GM19099 (cell line): ENCODE measurements around the gene ADORA2B.

ENCODE experiments used
- POLR2A ChIP-seq: IDR thresholded peaks from 3 replicates; pipeline ENCODE4 v1.6.1; 2011; ENCODE audit warnings: low read depth; ENCODE audit not compliant: insufficient read length; ENCODE audit errors: extremely low read depth

Gene ADORA2B

DNA sequence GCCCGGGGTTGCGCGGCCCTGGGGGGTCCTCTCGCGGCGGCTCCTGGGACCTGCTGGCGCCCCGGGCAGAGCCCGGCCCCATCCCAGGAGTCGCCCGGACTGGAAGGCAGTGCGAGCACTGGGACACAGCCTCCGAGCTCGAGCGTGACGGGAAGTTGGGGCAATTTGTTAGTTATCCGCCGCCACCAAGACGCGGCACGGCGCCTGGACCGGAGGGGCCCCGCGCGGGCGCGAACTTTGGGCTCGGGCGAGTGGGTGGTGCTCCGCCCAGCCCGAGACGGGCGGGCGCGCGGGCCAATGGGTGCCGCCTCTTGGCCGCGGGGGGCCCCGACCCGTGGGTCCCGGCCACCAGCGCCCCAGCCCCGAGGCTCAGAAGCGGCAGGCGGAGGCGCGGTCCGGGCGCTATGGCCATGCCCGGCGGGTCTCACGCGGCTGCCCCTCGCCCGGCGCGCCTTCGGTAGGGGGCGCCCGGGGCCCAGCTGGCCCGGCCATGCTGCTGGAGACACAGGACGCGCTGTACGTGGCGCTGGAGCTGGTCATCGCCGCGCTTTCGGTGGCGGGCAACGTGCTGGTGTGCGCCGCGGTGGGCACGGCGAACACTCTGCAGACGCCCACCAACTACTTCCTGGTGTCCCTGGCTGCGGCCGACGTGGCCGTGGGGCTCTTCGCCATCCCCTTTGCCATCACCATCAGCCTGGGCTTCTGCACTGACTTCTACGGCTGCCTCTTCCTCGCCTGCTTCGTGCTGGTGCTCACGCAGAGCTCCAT is at the start of gene ADORA2B:
Gene ADORA2B (plus strand): TSS at position 372 of the 768 bp plus-strand sequence. CDS start 119 bp downstream, at position 491.
- no peak for TF ChIP-seq POLR2A

DNA sequence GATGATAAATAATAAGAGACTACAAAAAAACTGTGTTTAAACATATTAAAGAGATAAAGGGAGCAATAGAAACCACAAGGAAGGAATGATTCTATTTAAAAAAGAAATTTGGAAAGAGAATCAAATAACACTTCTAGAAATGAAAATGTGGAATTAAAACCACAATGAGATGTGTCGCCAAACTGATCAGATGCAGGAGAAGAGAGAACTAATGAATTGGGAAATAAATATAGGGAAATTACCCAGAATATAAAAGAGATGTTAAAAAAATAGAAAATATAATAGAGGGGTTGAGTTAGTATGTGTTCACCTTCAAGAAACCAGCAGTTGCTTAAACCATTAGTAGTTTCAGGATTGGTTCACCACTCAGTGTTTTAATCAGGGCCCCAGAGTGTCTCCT is 48.7 kb upstream of the ADORA2B start:
- no peak for TF ChIP-seq POLR2A

DNA sequence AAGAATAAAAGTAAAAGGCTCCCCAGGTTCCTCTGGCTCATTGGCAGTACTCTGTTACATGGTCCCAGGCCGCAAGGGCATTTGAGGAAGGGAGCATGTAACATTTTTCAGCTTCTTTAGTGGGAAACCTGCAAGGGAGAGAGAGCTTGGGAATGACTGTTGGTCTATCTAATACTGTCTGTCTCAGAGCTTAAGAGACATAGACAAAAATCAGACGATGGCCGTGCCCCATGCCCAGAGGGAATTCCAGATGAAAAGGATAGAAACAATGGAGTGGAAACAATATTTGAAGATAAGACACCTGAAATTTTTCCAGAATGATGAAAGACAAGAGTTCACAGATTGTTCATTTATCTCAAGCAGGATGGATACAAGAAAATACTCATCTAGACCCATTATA is 48.1 kb upstream of the ADORA2B start:
- TF ChIP-seq POLR2A = no peak

DNA sequence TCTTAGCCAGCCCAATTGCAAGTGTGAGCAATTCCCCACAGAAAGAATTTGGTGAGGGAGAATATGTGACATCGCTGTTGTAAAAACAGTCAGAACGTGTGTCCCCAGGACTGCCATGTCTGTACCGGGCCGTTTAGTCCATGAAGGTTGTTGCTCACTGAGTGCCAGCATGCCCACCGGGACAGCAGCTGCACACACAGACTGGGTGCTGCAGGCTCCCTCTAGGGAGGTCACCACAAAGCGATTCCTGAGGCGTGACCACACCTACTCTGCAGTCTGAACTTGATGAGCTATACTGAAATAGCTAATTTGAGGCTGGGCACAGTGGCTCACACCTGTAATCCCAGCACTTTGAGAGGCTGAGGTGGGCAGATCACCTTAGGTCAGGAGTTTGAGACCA is 44.1 kb upstream of the ADORA2B start:
- TF ChIP-seq POLR2A = no peak

DNA sequence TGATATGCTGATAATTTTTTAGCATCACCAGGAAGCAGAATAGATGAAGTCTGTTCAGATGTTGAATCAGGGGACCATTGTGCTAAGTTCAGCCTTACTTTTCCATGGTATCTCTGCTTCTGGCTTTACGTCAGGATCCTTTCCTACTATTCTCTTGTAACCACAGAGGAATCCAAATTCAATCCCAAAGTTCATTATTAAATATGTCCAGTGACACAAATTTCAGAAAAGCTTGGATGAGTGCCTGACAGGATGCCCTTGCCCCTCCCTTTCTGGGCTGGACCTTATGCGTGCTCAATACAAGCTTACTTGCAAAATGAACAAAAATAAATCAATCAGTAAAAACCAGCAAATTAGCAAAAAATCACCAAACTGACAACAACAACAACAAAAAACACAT is 37.6 kb upstream of the ADORA2B start:
- TF ChIP-seq POLR2A = no peak

DNA sequence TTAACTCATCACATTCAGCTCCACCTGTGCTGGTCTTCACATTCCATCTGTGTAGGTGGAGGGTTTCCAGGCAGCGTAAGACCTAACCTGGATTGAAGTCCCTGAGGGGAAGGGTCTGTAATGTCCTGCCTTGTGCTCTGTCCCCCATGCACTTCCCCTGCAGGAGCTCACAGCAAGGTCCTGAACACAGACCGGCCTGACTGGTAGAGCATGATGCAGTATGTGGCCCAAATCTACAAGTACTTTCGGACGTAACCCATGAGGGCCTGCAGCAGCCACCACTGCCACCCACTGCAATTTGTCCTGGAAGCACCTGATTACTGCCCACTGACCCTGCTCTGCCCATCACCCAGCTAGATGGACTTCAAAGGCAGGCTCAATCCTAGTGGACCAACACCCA is 36.6 kb upstream of the ADORA2B start:
- TF ChIP-seq POLR2A = no peak

DNA sequence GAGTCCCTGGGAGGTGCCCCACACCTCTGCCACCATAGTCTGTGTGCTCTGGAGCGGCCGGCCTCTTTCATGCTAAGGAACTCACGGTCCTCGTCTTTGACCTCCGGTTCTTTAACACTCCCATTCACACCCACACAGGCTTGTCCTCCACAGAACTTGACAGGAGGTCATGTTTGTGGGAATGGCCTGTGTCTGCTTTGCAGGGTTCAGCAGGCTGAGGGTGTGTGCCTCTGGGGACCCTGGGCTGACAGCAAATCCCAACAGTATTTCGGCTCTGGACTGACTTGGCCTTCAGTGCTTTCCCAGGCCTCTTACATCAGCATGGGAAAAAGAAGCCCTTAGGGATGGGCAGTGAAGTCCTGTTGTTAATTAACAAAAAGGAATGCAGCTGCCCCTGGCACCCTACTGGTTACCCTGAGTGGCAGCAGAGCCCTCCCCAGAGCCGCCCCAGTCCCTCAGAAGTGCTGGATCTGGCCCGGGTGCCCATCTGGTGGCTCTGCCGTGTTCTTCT is 35.4 kb upstream of the ADORA2B start:
- no peak for TF ChIP-seq POLR2A

DNA sequence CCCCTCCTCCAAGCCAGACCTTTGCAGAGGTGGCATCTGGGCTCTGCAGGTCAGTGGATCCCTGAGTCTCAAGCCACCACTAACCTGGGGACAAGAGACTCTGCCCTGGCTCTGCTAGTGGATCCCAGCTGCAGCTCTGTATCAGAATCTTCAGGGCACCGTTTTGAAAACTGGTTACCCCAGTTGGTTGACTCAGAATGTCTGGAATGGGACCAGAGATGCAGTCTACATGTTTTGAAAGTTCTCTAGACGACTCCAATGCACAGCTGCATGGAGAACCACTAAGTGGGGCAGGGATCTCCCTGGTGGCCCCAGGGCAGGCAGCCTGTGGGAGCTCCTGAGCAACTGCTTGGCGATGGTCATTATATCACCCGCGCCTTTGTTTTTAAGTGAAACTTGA is 34.1 kb upstream of the ADORA2B start:
- TF ChIP-seq POLR2A = no peak

DNA sequence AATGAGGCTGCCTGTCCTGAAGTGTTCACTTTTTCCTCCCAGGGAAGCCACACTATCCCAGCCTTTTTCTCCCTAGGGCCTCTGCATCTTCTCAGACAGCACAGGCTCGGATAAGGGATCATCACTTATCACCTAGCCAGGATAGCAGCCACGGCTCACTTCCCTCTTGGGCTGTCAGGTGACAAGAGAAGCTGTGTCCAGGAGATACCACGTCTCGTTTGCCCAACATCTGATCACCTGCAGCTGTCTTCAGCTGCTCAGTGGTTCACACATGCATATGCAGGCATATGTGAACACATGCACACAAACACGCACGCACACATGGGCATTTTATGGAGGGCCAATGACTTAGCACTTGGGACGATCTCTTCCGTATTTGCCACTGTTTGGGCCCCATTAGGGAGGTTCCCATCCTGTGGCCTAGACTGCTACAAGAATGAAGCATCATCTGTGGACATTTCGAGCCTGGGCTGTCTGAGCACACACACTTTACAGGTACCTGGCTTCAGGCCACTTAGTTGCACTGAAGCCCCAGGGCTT is 32.4 kb upstream of the ADORA2B start:
- TF ChIP-seq POLR2A = no peak

DNA sequence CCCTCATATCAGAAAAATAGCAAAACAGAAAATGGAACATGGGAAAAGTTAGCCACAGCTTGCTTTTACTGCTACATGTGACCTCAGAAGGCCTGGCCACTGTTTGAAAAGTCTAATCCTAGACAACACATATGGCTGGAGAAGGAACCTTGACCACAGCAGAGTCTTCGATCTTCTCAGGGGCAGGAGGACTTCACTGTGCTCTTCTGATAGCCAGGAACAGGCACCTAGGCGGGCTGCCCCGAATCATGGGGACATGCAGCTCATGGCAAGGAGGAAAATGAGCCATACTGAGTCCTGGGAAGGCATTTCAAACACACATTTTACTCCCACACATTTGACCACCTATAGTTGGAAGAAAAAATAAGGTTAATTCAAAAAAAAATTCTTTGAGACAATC is 31.1 kb upstream of the ADORA2B start:
- TF ChIP-seq POLR2A = no peak

DNA sequence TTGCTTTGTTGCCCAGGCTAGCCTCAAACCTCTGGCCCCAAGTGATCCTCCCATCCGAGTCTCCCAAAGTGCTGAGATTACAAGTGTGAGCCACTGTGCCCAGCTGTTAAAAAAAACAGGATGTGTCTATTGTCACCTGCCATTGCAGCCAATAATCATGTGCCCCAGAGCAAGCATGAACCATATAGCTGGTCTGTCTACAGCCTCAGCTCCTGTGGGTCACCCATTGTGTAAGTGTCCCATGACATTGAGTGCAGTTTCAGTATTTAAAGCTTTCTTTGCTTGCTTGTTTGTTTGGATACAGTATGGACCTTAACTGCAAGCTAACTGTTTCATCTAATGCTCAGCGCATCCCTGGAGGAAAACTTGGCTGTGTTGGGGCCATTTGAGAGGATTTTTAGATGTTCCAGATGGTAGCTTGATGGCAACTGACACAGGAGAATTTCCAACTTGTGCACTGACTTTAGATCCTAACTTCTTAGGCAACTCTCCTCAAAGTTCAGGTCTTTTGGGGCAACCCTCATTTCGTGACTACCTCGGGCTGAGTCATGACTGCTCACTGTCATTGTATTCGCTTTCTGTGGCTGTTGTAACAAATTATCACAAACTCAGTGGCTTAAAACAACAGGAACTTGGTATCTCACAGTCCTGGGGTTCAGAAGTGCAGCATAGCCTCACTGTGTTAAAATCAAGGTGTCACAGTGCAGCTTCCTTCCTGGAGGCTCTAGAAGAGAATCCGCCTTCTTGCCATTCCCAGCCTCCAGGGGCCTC is 30.3 kb upstream of the ADORA2B start:
- TF ChIP-seq POLR2A = no peak

DNA sequence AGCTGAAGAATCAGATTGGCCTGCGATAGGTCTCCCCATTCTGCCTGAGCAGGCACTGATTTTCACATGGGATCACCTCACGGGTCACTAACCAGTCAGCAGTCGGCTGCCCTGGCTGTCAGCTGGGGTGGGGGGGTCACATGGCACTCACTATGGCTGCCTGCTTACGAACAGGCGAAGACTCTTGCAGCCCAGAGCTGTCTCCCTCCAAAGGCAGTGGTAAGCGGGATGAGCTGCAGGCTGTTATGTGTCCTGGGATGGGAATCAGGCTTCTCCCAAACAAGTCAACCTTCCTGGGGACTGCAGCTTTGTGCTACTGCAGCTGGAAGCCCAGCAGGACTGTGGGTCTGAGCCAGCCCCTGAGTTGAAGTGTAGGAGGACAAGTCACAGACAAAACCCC is 29.0 kb upstream of the ADORA2B start:
- no peak for TF ChIP-seq POLR2A

DNA sequence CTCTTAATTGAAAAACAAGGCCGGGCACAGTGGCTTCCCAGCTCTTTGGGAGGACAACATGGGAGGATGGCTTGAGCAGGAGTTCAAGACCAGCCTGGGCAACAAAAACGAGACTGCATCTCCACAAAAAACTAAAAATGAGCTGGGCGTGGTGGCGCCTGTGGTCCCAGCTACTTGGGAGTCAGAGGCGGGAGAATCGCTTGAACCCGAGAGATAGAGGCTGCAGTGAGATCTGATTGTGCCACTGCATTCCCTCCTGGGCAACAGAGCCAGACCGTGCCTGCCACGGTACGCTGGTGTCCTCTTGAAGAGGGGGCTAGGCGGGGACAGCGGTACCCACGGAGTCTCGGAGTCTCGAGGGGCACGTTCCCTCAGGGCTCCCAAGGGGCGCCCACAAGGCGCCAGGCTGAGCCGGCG is 27.9 kb upstream of the ADORA2B start:
- no peak for TF ChIP-seq POLR2A

DNA sequence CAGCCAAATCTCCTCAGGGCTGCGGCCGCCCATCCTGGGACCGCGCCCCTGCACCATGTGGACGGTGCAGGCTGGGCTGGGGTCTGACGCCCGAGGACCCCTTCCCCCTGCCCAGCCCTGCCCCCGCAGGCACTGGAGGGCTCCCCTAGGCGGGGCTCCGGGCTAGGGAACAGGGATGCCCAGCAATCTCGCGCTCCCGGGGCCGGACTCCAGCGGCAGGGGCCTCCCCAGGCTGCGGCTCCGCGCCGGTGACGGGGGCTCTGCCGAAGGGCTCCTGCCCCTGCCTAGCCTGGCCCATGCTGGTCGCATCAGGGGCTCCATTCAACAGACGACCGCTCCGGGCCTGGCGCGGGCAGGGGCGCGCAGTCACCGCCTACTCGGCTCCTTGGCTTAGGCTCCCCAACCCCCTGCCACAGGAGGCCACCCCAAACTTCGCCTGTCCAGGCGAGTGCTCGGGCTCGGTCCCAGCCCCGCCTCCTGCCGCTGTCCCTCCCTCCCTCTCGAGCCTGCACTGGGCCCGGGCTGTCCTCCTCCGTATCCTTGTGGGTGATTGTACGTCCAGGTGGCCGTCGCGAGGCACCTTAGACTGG is 27.4 kb upstream of the ADORA2B start:
- TF ChIP-seq POLR2A = no peak

DNA sequence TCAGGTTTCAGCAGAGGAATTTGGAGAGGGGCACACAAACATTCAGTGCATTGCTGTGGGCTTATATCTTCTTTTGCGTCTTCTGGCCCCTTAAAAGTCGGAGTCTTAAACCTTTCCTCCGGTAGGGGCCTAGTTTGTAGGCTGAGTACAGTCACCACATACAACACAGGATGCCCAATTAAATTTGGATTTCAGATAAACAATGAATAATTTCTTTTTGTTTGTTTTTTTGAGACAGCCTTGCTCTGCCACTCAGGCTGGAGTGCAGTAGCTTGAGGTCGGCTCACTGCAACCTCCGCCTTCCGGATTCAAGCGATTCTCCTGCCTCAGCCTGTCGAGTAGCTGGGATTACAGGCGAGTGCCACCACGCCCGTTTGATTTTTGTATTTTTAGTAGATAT is 26.7 kb upstream of the ADORA2B start:
- no peak for TF ChIP-seq POLR2A

DNA sequence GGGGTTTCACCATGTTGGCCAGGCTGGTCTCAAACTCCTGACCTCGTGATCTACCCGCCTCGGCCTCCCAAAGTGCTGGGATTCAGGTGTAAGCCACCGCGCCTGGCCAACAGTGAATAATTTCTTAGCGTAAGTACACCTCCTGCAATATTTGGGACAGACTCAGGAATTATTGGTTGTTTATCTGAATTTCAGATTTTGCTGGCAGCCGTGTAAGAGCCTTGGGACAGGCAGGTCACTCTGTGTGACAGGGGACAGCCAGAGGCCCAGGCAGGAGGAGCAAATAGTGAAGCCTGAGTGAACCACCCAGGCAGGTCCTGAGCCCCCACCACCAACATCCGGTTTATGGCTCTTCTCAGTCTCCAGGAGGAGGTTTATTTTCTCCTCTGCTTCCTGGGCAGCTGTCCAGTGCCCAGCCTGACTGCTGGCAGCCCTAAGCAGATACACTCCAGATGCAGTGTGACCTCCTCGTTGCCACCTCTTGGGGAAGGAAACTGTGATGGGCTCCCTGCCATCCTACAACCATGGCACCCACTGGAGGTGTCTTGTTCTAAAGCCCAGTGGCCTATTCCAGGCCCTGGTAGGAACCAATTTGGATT is 26.2 kb upstream of the ADORA2B start:
- no peak for TF ChIP-seq POLR2A

DNA sequence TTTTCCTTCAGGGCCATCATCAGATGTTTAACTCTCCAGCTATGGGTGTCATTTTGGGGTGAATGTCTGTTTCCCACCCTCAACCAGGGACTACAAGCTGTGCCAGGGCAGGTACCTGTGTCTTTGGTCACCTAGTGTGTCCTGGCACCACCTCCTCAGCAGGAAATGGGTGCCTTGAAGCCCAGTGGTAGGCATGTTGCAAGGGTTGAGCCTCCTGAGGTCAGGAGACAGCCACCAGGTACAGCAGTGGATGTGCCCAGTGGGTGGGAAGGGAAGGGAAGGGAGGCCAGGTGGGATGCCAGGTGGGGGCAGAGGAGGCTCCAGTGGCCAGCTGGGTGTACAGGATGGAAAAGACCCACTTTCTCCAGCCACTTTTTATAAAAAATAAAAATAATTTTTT is 25.5 kb upstream of the ADORA2B start:
- no peak for TF ChIP-seq POLR2A
